ENCODE data around the gene SAC3D1.

GRCh38 chr11:65085446-65085845 lies 44.4 kb downstream of the SAC3D1 start:
- TF ChIP-seq CTCF (conservative IDR thresholded peaks at IDR 0.05; ENCODE audit: low read depth, low read length) (no peak), POLR2A (IDR thresholded peaks at IDR 0.05; ENCODE audit: low read depth, low read length) (no peak)
